Embryonic facial prominence (tissue), 1 donor: ENCODE results near the gene ENTREP3.

Experiments used
- DNase-seq: peaks from one replicate; pipeline ENCODE4 v3.0.0-alpha.2; 2016; ENCODE audit errors: extremely low spot score

The ENTREP3 gene

DNA sequence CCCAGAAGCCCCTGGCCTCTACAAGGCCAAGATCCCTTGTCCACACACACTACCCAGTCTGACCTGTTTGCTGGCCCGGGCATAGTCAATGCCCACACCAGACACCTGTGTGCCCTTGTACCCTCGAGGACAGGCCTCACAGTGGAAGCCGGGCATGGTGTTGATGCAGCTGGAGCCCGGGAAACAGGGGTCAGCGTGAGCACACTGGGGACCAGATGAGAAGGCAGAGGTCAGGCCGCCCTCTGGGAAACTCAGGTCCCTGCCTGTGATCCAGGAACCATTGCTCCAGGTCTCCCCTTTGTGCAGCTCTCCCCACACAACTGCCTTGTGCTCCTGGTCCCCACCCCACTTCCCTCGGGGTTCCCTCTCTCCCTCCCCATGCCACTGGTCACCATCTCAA lies 53.1 kb downstream of the ENTREP3 start:
- no peak for DNase-seq

DNA sequence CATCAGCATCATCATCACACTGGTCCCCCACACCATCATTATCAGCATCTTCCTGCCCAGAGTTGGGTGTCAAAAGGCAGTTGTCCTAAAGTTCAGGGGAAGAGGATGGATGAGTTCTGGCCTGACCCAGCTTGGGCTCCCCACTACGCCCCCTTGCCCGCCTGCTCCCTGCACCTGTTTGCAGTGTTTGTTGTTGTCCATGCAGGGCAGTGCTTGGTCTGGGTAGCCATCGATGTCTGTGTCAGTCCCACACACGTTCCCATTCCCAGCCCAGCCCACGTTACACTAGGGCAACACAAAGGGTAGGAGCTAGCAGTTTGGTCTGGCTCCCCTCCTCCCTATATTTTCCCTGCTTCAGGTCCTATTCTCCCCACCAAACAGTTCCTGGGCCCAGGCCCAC lies 54.4 kb downstream of the ENTREP3 start:
- DNase-seq = no peak

DNA sequence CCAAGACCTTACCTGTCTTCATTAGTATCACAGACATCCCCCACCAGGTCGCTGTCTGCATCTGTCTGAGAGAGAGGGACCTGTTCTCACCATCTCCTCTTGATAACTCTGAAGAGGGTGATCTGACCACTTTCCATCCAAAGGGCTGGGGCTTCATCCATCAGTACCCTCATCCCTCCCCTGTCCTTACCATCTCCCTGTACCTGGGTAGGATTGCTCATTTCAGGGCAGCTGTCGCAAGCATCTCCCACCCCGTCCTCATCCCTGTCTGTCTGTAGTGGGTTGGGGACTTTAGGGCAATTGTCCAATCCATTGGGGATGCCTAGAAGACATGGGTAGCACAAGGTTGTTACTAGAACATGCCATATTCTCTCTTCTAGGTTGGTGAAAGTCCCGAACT lies 55.5 kb downstream of the ENTREP3 start:
- DNase-seq = no peak

DNA sequence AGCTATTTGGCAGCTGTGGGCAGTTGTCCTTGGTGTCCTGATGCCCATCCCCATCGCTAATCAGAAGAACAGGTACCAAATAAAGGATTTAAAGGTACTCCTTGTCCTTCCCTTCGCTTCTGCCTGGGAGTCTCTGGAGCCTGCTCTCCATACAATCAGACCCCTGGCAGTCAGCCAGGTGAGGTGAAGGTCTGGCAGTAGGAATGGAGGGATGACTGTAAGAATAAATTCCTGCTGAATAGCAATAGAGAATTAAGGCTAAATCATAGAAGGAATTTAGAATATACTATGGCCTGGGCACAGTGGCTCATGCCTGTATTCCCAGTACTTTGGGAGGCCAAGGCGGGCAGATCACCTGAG lies 56.8 kb downstream of the ENTREP3 start:
- DNase-seq = no peak

DNA sequence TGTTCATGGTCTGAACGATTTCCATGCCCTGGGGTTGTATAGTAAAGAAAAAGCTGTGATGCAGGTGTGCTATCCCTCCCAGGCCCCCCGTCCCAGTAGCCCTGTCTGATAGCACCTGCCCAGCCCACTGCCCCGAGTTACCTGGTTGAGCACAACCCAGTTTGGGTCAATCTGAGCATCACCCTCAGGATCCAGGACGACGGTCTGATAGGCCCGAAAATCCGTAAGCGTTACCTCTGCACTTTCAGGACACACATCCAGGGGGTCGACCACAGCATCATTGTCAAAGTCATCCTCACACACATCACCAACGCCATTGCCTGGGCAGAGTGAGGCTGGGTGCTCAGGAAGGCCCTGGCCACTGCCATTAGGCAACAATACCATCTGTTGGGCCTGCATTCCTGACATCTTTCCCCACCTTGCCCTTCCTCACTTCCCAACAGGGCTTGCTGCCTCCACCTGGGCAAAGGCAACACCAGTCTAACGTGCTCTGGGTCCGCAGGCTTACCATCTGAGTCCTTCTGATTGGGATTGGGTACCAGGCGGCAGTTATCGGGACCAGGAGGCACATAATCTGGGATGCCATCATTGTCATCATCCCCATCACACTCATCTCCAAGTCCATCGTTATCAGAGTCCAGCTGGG lies 57.3 kb downstream of the ENTREP3 start:
- no peak for DNase-seq
